Chondrocyte (in vitro differentiated cells): ENCODE measurements around the gene CBR1. TPM values are rescaled to one million over a fixed set of nuclear protein-coding genes. Genes with fewer than 3 reads are reported as not detected.

Experiments
- DNase-seq: peaks from one replicate; pipeline ENCODE4 v3.0.0; 2021; ENCODE audit warnings: mixed read lengths, low spot score
- H3K27ac Mint-ChIP-seq: one replicate; pipeline ENCODE4 v1.8.0; 2021; ENCODE audit warnings: mild to moderate bottlenecking, moderate library complexity, mixed read lengths; ENCODE audit not compliant: unreplicated experiment
- H3K27me3 Mint-ChIP-seq: 2 replicates; pipeline ENCODE4 v1.8.0; 2021; ENCODE audit warnings: low read depth, mixed read lengths
- H3K36me3 Mint-ChIP-seq: 2 replicates; pipeline ENCODE4 v1.8.0; 2021; ENCODE audit warnings: low read depth, mixed read lengths
- H3K4me1 Mint-ChIP-seq: 2 replicates; pipeline ENCODE4 v1.8.0; 2021; ENCODE audit warnings: low read depth, mild to moderate bottlenecking, mixed read lengths
- H3K4me3 Mint-ChIP-seq: one replicate; pipeline ENCODE4 v1.8.0; 2021; ENCODE audit warnings: mild to moderate bottlenecking, moderate library complexity, mixed read lengths; ENCODE audit not compliant: unreplicated experiment
- H3K9me3 Mint-ChIP-seq: 2 replicates; pipeline ENCODE4 v1.8.0; 2021; ENCODE audit warnings: low read depth, mixed read lengths
- total RNA-seq: library from RNA; stranded (reverse); gene quantifications from 3 replicates; pipeline ENCODE4 v1.2.1, GENCODE V29; 2021
- TF ChIP-seq, protein P1 (sequence below): fragments of 200-600 bp; sonication (generic); IDR thresholded peaks from 2 replicates; pipeline ENCODE4 v1.5.0; 2021; ENCODE audit warnings: antibody characterized with exemption, mild to moderate bottlenecking, moderate library complexity

Gene CBR1
- total RNA-seq, 1 donor from 2014 or later = 17.6 TPM

- TF ChIP-seq, protein P1, sequence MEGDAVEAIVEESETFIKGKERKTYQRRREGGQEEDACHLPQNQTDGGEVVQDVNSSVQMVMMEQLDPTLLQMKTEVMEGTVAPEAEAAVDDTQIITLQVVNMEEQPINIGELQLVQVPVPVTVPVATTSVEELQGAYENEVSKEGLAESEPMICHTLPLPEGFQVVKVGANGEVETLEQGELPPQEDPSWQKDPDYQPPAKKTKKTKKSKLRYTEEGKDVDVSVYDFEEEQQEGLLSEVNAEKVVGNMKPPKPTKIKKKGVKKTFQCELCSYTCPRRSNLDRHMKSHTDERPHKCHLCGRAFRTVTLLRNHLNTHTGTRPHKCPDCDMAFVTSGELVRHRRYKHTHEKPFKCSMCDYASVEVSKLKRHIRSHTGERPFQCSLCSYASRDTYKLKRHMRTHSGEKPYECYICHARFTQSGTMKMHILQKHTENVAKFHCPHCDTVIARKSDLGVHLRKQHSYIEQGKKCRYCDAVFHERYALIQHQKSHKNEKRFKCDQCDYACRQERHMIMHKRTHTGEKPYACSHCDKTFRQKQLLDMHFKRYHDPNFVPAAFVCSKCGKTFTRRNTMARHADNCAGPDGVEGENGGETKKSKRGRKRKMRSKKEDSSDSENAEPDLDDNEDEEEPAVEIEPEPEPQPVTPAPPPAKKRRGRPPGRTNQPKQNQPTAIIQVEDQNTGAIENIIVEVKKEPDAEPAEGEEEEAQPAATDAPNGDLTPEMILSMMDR = no peak
- DNase-seq = no peak
- H3K36me3 Mint-ChIP-seq = no peaks in the 10 kb centered on the region
- H3K4me1 Mint-ChIP-seq = peaks cover 10% of the 10 kb centered on the region
- no peak overlapping the region for H3K4me3 Mint-ChIP-seq
- H3K27ac Mint-ChIP-seq = no peak overlapping the region
- no peaks in the 10 kb centered on the region for H3K9me3 Mint-ChIP-seq
- peaks cover 15% of the 10 kb centered on the region for H3K27me3 Mint-ChIP-seq
Observed at GRCh38 chr21:36111238-36111637, 41.4 kb downstream of the CBR1 start.

GRCh38 chr21:36113647-36114428, 44.0 kb downstream of the CBR1 start:
- H3K9me3 Mint-ChIP-seq = no peaks in the 10 kb centered on the region
- no peak for DNase-seq
- no peaks in the 10 kb centered on the region for H3K27me3 Mint-ChIP-seq
- TF ChIP-seq, protein P1 = no peak
- H3K4me3 Mint-ChIP-seq = no peak overlapping the region
- H3K36me3 Mint-ChIP-seq = no peaks in the 10 kb centered on the region
- H3K4me1 Mint-ChIP-seq = peaks cover 10% of the 10 kb centered on the region
- H3K27ac Mint-ChIP-seq = no peak overlapping the region

DNA sequence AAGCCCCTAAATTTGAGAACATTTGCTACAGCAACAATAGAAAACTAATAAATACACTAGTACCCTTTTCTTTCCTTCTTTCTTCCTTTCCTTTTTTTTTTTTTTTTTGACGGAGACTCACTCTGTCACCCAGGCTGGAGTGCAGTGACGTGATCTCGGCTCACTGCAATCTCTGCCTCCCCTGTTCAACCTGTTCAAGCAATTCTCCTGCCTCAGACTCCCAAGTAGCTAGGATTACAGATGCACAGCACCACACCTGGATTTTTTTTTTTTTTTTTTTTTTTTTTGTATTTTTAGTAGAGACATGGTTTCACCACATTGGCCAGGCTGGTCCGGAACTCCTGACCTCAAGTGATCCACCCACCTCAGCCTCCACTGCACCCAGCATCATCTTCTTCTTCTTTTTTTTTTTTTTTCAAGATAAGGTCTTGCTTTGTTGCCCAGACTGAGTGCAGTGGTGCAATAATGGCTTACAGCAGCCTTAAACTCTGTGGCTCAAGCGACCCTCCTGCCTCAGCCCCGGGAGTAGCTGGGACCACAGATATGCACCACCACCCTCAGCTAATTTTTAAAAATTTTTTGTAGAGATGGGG, 45.4 kb downstream of the CBR1 start:
- Mint-ChIP-seq H3K9me3 (no peaks in the 10 kb centered on the region), H3K4me3 (no peak overlapping the region)
- TF ChIP-seq, protein P1 = no peak

DNA sequence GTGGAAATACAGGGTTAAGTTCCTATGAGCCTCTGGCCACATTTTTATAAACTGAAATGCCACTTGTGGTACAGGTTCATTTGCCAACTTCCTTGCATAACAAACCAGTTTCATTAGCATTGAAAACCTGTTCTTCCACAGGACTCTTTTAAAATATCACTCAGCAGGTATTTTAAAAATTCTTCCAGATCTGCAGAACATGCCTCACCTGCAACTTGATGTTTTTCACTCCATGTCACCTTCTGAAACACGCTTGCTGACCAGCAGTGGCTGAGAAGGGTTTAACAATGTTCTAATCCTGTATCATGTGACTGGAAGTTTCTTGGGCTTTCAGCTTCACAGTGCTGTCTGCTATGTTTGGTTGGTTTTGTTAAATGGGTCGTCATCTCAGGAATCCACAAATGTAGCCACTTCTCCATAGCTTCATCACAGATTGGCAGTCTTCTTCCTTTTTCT, 47.5 kb downstream of the CBR1 start:
- TF ChIP-seq, protein P1 = no peak
- no peak for DNase-seq
- H3K4me1 Mint-ChIP-seq = peaks cover 13% of the 10 kb centered on the region
- no peak overlapping the region for H3K4me3 Mint-ChIP-seq
- no peaks in the 10 kb centered on the region for H3K36me3 Mint-ChIP-seq
- H3K9me3 Mint-ChIP-seq = no peaks in the 10 kb centered on the region
- no peak overlapping the region for H3K27ac Mint-ChIP-seq
- no peaks in the 10 kb centered on the region for H3K27me3 Mint-ChIP-seq

More for the DNA sequence above, 45.4 kb downstream of the CBR1 start:
- no peaks in the 10 kb centered on the region for H3K36me3 Mint-ChIP-seq
- no peak for DNase-seq
- no peaks in the 10 kb centered on the region for H3K27me3 Mint-ChIP-seq
- H3K27ac Mint-ChIP-seq = no peak overlapping the region
- H3K4me1 Mint-ChIP-seq = peaks cover 10% of the 10 kb centered on the region

DNA sequence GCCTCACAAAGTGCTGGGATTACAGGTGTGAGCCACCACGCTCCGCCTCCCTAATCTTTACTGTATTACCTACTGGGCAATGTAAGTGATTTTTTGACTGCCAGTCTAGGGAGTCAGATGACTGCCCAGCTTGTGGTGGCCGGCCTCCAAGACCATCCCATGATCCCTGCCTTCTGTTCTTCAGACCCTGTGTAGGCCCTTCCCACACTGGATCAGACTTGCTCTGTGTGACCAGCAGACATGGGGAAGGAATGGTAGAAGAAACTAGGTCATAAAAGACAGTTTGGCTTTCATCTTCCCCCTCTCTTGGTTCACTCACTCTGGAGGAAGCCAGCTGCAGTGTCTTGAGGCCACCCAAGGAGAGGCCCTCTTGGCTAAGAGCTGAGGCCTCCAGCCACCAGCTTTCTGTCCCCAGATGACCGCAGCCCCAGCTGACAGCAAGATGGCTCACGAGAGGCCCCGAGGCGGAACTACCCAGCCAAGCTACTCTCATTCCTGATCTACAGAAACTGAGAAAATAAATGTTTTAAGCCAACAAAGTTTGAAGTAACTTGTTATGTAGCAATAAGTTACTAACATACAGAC, 50.6 kb downstream of the CBR1 start:
- TF ChIP-seq, protein P1 = no peak
- Mint-ChIP-seq H3K36me3 (no peaks in the 10 kb centered on the region), H3K4me1 (peaks cover 4% of the 10 kb centered on the region), H3K27ac (no peak overlapping the region), H3K9me3 (no peaks in the 10 kb centered on the region), H3K4me3 (no peak overlapping the region), H3K27me3 (no peaks in the 10 kb centered on the region)
- DNase-seq = no peak
